ENCODE results near the gene CRYBG2.
"Not testable (repeated sequence)": the region's sequence is repeated elsewhere in the genome, so short reads cannot be mapped to it uniquely, and the experiment has no call there.

CRYBG2 gene

GRCh38 chr1:26293911-26294463, 59.9 kb downstream of the CRYBG2 start:
- DNase-seq (ENCODE audit: low read depth in 3 of 3), result no peak

- not testable (repeated sequence) for DNase-seq (ENCODE audit: low read depth in 3 of 3)
Observed at GRCh38 chr1:26292735-26293134, 61.2 kb downstream of the CRYBG2 start.

GRCh38 chr1:26291939-26292338, 62.0 kb downstream of the CRYBG2 start:
- DNase-seq (ENCODE audit: low read depth in 3 of 3), result no peak

GRCh38 chr1:26291433-26291832, 62.5 kb downstream of the CRYBG2 start:
- no peak for DNase-seq (ENCODE audit: low read depth in 3 of 3)

DNA sequence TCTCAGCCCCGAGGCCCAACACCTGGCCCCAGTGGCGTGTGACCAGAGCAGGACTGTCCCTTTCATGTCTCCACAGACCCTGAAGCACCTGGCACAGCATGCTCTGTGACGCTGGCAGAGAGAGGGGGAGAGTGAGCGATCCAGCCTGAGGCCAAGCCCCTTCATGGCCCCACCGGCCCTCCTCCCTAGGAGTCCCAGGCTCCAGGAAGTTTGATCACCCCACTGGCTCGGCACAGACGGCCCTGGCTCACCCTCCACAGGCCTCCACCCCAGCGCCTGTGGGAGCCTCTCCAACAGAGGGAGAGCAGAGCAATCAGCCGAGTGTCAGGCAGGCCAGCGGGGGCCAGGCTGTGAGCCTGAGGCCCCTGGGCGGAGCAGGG, 63.1 kb downstream of the CRYBG2 start:
- no peak for DNase-seq (ENCODE audit: low read depth in 3 of 3)

DNA sequence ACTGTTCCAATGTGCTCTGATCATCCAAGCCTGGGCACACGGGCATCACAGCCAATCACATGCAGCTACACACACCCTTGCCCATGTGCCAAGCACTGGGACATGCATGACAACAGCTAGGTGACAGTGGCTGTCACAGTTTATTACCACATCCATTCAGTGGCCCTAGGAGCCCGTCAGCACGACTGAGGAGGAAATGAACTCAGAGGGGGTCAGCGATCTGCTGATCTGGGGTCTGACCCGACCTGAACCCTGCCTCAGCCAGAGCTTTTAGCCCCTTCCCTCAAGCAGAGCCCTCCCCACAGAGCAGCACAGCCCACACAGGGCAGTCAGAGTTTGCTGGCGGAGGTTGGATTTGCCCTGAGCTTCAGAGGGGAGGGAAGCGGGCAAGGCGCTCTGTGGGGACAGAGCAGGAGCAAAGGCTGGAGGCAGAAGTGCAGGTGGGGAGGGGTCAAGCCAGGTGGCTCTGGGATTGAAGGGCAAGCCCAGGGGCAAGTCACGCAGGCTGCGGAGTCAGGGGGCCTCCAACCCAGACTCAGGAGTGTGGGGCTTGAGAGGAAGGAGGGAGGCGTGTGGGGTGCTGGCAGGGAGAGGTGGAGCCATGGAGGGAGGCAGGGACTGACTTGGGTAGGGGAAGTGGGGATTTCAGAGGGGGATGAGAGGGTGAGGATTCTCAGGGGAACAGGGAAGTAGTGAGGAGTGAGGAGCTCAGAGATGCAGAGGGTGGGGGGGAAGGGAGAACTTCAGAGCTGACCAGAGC, 63.6 kb downstream of the CRYBG2 start:
- no peak for DNase-seq (ENCODE audit: low read depth in 3 of 3)

DNA sequence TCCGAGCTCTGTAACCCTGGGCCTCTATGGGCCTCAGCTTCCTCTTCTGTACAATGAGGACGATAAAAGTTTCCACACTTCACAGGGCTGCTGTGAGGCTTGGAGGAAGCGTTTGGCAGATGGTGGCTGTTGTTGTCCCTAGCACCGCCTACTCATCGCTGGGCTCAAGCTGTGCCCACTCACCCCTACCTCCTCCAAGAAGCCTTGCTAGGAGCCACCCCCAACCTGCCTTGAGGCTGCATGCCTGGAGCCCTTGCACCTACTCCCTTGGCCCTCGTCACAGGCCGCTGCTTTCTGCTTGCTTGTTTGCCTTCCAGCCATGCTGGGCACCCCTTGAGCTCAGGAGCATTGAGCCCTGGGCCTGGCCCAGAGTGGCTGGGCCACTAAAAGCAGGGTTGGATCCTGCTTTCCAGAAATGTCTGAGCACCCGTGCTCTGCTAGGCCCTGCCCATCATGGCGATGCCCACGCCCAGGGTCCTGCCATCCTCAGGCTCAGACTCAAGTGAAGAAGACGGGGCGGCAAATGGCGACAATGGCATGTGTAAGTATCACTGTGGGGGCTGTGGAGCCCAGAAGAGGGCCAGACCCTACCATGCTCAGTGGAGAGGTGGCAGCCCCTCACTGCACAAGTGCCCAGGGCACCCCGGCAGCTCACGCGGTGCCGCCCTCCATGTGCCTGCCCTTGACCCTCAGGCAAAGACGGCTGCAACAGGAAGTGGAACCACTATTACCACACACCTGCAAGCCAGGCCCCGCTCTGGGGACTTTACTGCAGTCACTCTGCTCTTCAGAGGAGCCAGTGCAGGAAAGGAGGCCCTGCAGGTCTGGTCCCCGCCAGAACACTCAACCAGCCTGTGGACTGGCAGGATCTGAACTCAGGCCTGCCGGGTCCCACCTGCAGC, 64.5 kb downstream of the CRYBG2 start:
- DNase-seq (ENCODE audit: low read depth in 3 of 3), result no peak

DNA sequence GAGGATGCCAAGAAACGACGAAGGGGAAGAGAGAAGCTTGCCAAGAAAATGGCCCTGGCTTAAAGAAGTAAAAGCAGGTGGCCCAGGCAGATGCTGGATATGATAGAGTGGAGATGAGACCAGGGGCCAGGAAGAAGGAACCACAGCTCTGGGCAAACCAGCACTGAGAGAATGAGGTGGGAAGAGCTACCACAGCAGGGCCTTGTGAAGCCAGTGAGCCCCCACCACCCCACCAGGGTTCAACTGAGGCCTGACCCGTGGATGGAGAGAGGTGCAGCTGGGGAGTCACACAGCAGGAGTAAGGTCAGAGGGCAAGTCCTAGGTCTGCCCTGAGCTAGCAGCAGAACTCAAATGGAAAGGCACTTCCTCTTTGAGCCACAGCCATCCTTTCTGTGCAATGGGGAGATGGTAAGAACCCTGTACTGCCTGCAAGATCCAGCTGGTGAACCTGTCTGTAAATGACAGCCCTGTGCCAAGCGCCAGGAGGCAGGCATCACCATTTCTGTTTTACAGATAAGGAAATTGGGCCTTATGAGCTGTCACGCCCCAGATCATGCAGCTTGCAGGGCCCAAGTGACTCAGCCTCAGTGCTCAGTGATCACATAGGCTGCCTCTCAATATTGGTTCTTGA, 65.5 kb downstream of the CRYBG2 start:
- peak in 1 of 3 donors; percentile 72 for DNase-seq (ENCODE audit: low read depth in 3 of 3)

- no peak for DNase-seq (ENCODE audit: low read depth in 3 of 3)
Observed at GRCh38 chr1:26287811-26288210, 66.1 kb downstream of the CRYBG2 start.

- peak in 1 of 3 donors; percentile 59 for DNase-seq (ENCODE audit: low read depth in 3 of 3)
Observed at GRCh38 chr1:26287033-26287711, 66.8 kb downstream of the CRYBG2 start.

DNA sequence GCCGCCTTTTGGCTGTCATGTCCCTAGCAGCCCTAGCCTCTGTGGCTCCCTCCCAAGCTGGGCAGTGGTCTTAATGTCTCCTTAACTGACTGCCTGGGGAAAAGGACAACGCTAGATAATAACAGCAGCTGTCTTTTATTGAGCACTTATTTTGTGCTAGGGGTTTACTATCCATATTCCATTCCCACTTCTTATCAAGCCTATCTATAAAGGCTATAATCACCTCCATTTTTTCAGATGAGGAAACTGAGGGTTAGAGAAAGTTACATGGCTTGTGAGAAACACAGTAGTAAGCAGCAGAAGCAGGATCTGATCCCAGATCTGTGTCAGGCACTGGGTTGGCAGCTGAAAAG, 67.9 kb downstream of the CRYBG2 start:
- DNase-seq (ENCODE audit: low read depth in 3 of 3), result no peak

DNA sequence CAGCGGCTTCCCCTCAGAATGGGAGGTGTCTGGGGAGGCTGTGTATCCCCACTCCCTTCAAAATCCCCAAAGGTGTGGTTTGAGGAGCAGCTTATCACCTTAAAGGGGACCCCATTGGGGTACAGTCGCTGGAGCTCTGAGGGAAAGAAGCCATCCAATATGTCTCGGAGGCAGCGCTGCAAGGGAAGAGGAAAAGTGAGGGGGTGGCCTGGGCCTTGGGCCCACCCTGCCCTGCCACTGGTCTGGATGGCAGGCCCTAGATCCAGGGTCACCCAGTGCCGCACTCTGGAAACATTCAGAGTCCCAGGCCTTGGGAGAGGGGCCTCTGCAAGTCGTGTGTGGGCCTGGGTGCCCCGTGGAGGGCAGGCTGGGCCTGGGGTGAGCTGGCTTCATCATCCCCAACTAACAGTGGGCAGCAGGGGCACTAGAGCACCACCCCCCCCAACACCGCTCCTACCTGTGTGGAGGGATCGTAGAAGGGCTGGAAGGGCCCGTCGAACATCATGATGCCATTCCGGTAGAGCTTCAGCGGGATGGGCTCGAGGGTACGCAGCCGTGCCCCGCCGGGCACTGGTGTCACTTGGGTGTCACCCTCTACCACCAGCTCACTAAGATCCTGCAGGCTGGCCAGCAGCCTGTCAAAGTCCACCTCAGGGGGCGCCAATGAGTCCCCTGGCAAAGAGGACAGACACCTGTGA, 68.4 kb downstream of the CRYBG2 start:
- DNase-seq (ENCODE audit: low read depth in 3 of 3), result no peak

DNA sequence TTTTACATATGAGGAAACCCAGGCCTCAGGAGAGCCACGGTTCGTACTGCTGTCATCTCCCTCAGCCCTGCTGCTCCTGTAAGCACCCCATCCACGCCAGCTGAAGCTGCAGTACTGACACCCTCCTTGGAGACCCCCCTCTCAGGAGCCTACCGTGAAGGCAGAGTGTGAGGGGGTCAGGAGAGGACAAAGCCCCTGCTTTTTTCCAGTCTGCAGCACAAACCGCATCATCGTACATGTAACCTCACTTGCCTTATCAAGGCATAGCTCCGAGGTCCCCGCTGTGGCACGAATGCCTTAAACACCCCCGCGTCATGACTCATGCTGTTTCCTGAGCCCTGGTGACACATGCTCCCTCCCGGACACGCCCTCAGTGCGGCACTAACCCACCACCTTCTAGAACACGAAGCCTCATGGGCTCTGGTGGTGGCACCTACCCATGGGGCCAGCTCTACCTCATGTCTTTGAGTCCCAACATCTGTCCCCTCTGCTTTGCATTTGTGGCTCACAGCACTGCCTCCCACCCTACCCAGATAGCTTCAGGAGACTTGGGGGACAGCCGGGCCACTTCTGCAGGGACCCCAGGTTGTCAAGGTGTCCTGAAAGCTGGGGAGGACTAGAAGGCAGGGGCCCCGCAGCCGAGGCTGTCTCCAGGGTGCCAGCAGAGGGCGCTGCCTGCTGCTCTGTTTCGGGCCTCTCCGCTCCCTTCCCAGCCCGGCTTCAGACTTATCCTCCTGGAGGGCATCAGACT, 69.2 kb downstream of the CRYBG2 start:
- peak; percentile 90 to 99 (median 97) for DNase-seq (ENCODE audit: low read depth in 3 of 3)

GRCh38 chr1:26283871-26284596, 69.9 kb downstream of the CRYBG2 start:
- no peak for DNase-seq (ENCODE audit: low read depth in 3 of 3)

GRCh38 chr1:26283279-26283853, 70.6 kb downstream of the CRYBG2 start:
- DNase-seq (ENCODE audit: low read depth in 3 of 3), result no peak

DNA sequence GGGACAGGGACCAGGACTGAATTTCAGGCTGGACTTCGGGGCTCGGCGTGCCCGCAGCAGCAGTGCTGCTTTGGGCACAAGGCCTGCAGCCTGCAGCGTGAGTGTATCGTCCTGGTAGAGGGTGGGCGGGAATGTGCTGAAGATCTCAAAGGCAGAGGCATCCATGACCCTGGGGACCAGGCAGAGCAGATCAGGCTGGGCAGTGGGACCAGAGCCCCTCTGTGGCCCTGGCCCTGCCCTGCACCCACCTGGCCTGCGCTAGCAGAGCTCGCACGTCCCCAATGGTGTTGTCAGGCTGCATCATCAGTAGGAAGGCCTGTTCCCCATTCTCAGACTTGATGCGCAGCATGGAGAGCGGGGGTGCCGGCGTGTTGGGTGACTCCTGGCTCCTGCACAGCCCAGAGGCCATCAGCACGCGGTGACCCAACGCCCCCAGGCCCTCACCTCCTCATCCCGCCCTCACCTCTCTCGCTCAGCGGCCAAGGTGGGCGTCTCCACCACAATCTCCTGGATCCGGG, 71.5 kb downstream of the CRYBG2 start:
- DNase-seq (ENCODE audit: low read depth in 3 of 3), result no peak

- DNase-seq (ENCODE audit: low read depth in 3 of 3), result no peak
Observed at GRCh38 chr1:26281971-26282370, 72.0 kb downstream of the CRYBG2 start.

DNA sequence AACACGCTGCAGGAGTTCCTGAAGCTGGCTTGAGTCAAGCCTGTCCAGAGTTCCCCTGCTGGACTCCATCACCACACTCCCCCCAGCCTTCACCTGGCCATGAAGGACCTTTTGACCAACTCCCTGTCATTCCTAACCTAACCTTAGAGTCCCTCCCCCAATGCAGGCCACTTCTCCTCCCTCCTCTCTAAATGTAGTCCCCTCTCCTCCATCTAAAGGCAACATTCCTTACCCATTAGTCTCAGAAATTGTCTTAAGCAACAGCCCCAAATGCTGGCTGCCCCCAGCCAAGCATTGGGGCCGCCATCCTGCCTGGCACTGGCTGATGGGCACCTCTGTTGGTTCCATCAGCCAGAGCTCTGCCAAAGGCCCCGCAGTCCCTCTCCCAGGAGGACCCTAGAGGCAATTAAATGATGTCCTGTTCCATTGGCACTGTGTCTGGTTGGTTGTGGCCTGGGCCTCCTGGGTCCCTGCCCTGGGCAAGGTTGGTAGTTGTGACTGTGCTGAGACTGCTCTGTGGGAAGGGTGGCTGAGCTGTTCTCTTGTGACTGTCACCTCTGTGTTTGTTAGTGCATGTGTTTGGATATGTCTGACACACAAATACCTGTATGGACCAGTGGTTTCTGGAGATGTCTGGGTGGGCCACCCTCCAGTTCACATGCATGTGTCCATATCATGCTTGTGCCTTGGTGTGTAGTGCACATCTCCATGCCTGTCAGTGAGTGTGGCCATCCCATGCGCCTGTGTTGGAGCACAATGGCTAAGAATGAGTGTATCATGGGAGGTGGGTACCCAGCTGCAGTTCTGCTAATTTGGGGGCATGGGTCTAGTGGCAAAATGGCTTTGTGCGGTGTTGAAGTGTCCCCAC, 72.6 kb downstream of the CRYBG2 start:
- no peak for DNase-seq (ENCODE audit: low read depth in 3 of 3)
